Fibroblast of skin of abdomen (primary cell): Measurements from ENCODE around the gene P2RX2.

Experiments
- DNase-seq: peaks from one replicate; pipeline ENCODE4 v3.0.0-alpha.2; 2013

The P2RX2 gene

DNA sequence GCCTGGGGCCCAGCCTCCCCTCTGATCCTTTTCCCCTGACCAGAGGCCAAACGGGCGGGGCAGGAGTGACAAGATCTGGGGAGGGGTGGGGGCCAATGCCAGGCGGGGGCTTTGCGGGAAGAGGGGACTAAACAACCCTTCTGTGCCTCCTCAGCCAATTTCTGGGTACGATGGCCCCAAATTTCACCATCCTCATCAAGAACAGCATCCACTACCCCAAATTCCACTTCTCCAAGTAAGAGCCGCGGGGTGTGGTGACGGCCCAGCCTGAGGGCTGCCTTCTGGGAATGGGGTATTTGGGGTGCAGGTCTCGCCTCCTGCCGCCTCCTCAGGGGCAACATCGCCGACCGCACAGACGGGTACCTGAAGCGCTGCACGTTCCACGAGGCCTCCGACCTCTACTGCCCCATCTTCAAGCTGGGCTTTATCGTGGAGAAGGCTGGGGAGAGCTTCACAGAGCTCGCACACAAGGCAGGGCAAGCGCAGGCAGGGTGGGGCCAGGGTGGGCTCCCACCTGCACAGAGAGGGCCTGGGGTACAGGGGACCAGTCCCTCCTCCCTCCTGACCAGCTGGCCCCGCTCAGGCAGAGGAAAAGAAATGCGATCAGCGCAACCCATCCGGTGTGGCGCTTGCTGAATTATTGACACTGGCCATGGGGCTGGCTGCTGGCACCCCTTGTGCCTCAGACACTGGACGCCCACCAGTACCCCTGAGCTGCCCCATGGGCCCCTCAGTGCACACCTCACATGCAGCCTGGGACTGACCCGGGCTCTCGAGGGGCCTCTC lies 1.7 kb downstream of the P2RX2 start:
- no peak for DNase-seq

DNA sequence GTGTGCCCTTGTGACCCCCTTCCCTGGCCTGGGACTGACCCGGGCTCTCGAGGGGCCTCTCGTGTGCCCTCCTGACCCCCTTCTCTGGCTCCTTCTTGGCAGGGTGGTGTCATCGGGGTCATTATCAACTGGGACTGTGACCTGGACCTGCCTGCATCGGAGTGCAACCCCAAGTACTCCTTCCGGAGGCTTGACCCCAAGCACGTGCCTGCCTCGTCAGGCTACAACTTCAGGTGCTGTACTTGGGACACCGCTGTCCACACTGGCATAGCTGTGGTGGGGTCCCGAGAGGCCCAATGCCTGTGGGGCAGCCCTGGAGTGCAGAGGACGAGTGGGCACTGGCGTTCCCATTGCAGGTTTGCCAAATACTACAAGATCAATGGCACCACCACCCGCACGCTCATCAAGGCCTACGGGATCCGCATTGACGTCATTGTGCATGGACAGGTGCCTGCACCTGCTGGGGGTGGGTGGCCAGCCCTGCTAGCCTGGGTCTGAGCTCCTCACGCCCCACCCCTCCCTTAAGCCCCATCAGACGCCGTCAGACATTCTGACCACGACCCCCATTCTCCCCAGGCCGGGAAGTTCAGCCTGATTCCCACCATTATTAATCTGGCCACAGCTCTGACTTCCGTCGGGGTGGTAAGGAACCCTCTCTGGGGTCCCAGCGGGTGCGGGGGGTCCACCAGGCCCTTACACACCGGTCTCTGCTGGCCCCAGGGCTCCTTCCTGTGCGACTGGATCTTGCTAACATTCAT lies 2.5 kb downstream of the P2RX2 start:
- no peak for DNase-seq

DNA sequence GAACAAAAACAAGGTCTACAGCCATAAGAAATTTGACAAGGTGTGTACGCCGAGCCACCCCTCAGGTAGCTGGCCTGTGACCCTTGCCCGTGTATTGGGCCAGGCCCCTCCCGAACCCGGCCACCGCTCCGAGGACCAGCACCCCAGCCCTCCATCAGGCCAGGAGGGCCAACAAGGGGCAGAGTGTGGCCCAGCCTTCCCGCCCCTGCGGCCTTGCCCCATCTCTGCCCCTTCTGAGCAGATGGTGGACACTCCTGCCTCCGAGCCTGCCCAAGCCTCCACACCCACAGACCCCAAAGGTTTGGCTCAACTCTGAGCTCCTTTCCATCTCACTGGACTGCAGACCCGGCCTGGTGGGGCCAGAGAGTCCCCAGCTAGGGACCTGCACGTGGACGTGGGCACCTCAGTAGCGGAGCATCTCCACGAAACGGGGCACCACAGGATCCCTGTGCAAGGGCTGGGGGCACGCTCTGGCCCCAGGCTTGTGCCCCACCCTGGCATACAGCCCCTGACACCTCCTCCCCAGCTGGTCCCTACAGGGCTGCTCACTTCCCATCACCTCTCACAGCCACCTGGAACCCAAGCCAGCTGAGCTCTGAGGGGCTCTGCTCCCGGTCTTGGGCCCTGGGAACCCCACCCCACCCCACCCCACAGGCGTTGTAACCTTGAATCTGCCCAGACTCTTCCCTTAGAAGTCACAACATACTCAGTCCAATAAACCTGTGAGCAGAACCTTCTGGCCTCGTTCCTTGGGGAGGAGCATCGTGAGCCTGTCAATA lies 3.3 kb downstream of the P2RX2 start:
- DNase-seq: no peak

DNA sequence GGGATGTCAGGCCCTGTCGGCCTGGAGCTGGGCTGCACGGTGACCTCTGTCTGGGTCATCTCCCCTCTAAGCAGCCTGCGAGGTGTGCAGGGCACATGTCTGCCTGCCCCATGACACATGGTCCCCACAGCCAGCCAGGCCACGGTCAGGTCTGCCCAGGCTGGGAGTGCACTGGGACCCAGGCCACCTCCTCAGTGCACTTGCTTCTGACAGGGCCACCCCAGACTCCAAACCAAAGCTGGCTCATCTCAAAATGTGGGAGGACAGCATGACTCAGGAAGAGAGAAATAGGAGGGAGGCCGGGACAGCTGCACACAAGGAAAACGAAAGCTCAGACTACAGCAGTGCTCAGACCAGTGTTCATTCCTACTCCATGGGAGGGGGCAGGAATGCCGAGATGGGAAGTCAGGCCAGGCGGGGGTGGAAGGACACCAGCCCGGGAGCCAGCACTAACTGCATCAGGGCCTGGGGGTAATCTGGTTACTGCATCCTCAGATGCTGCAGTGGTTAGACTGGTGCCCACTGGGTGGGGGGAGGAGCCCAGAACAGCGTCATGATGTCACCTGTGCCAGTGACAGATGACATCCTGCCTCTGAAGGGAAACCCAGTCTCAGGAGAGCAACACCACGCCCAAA lies 4.0 kb downstream of the P2RX2 start:
- peak; percentile 72 for DNase-seq

DNA sequence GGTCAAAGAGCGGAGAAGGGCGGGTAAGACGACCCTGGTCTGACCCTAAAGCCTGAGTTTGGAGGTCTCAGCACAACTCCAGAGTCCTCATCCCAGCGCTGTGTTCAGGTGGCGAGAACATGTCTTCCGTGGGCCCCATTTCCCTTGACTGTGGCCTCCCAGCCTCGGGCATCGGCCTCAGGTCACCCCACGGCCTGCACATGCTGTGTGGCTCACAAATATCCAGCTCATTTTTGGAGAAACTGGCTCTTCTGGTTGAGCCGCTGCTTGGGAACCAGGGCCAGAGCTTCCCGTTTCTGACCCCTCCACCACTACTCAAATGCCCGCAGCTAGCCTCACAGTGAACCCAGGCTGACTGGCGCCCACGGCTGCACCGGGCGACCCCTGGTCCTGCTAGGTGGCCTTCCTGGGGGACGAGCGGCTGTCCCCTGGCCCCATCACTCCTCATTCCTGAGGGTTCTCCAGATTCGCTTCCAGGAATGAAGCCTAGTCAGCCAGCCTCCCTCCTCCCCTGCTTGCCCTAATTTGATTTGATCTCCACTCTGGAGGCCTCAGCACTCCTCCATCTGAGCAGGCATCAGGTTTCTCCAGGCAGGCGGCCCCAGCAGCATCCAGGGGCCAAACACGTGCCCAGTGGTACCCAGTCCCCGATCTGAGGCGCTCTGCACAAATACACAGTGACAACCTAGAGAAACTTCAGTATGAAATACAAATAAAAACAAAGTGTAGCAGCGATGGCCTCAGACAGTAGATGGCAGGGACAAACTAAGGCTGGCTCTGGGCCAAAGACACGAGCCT lies 4.7 kb downstream of the P2RX2 start:
- DNase-seq: no peak

DNA sequence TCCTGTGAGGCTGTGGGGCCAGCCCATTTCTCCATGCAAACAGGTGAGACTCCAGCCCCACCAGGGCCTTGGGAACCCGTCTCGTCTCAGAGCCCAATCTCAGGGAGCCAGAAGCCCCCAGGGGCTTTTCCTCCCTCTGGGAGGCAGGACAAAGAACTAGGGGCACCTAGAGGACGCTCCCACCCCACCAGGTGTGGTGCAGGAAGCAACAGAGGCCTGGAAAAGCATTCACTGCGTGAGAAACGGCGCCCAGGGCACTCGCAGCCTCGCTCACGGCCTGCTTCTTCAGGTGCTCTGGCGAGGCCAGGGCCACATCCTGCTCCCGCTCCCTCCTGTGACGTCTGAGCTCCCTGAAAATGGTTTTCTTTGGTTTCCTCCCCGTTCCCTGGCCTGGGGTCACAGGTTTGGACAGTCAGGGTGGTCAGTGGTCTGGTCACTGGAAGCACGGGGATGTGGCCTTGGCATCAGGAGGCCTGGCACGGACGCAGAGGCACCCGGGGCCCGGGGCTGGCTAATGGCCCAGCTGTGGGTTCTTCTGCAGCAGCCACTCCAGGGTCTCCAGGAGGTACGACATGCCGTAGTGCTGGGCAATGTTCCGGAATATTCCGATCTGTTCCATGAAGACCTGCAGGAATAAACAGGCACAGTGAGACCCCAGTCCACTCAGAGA lies 5.7 kb downstream of the P2RX2 start:
- DNase-seq: no peak

DNA sequence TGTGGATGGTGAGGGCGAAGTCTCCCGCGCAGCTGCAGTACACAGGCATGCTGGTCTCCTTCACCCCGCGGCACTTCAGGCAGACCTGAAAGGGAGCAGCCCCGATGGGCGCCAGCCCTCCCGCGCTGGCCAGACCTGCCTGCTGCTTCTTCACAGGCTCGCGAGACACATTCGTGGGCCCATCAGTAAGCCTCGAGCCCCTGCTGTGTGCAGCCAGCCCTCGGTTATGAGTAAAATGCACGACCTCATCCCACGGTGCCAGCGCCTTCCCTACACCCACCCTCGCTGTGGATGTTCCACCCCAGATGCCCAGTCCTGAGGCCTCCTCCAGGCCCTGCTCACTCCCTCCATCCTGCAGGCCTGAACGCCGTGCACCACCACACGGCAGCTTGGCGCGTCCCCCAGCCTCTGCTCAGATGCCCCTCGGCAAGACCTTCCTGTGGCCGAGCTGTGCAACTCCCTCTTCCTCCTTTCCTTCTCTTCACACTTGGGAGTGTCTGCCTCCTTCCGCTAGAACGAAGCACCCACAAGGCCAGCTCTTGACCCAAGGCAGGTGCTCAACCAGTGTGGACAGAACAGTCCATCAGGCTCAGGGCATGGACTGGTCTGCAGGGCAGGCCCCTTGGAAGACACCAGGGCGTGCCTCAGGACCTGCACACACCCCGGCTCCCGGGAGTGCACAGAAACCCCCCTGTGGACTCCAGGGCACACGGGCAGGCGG lies 6.5 kb downstream of the P2RX2 start:
- DNase-seq: no peak

DNA sequence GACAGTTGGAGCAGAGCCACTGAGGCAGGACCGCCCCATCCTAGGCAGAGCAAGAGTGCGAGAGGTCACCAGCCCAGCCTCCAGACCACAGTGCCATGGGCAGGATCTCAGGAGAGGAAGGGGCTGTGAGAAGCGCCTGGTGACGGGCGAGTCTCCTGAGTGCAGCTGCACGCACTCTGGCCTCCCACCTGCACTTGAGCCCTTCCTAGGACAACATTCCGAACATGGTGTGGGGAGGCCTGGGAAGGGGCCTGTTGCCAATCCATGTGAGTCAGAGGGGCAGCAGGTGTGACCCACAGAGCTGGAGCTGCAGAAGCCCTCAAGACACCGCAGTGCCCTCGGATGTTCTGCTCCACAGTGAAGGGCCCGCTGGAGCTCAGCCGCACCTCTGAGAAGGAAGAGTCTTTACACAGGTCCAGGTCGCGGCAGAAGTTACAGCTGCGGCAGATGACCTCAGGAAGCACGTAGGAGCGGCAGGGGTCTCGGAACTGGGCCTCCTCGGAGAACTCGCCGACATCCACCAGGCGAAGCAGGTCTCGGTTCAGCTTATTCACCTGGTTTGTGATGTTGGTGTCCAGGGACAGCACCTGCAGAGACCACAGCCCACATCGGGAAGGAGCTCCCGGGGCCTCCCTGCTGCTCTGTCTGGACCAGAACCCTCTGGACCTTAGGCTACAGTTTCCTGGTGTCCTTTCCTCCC lies 7.3 kb downstream of the P2RX2 start:
- no peak for DNase-seq

DNA sequence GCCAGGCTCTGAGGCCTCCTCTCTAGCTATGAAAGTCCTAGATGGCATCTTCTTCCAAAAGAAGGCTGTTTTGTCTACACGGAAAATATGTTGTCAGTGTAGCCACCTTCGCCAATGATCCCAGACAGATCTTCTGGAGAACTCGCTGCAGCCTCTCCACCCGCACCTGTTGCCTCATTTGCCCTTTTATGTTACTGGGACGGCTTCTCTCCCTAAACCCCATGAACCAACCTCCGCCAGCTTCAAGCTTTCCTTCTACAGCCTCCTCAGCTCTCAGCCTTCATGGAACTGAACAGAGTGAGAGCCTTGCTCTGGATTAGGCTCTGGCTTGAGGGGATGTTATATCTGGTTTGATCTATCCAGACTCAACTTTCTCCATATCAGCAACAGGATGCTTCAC lies 10.8 kb downstream of the P2RX2 start:
- DNase-seq: no peak

DNA sequence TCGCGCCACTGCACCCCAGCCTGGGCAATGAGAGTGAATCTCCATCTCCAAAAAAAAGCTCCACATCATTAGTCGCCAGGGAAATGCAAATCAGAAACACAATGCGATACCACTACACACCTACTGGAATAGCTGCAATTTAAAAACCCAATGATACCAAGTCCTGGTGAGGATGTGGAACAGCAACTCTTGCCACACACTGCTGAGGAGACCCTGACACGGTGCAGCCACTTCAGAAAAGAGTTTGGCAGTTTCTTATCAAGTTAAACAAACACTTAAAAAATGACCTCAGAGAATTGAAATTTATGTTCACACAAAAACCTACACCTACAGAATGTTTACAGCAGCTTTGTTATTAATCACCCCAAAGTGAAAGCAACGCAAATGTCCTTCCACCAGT lies 12.1 kb downstream of the P2RX2 start:
- DNase-seq: no peak

DNA sequence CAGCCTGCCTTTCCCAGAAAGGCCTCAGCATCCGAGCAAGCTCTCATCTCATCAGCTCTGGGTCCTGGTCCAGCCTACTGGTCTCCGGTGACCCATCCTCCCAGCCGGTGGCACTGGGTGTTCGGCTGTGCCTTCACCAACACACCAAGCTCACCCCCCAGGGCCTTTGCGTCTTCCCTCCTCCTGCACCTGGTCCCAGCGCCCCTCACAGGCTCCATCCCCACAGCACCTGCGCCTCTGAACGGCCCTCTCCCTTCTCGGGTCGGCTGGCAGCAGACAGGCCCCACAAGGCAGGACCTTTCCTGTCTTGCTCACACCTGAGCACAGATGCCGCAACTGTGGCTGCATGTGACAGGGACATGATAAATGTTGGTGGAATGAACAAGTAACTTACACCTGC lies 13.1 kb downstream of the P2RX2 start:
- DNase-seq: no peak

DNA sequence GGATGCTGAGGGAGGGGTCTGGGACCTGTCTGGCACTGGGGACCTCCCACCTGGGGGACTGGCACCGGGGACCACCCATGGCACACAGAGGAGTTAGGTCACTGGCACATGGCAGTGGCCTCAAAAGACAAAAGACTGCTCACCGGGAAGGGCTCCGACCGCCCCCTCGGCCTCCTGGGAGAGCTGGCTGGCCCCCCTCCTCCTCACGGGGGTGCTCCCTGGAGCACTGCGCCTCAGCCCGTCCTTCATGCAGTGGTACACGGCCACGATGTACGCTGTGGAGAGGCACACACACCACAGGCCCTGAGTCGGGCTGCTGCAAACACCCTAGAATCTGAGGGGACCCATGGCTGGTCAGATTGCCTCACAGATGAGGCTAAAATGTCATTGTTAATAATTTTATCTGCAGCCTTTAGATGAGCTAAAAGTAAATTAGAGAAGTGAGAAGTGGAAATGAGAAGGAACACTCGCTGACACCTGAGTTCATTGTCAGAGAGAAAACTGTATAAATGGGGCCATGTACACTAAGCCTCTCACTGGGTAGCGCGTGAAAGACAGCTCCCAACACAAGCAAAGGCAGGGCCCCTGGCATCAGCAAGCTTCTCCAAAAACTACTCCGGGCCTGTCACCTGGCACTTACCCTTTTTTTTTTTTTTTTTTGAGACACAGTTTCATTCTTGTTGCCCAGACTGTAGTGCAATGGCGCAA lies 14.1 kb downstream of the P2RX2 start:
- DNase-seq: no peak

DNA sequence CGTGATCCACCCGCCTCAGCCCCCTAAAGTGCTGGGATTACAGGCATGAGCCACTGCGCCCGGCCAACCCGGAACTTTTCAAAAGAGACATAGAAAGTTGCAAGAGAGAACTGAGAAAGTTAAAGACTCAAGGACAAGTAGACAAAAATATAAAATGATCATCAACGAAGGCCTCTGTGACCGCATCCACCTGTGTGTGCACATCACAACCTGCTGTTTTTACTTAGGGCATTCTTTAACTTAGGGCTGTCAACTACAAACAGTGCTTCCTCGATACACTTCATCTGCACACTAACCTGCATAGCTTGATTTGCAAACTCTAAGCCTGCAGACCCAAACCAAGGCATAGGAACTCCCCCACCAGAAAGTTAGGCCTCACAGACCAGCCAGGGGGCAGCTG lies 14.8 kb downstream of the P2RX2 start:
- DNase-seq: no peak

DNA sequence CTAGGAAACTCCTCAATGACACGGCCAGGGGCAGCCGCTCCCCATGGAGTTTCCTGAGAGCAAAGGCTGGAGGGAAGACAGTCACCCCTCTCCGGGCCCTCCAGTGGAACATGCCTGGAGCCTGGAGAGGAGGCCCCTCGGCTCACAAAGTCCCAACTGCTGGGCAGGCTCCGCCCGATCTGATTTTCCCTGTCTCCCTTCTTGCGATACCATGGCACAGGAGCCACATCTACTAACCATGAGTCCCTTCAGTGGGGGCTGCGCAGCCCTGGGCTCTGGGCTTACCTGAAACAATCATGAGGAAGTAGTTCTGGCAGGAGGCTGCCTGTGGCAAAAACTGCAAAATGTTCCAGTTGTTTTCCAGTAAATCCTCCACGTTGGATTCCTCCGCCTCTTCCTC lies 15.3 kb downstream of the P2RX2 start:
- DNase-seq: no peak

DNA sequence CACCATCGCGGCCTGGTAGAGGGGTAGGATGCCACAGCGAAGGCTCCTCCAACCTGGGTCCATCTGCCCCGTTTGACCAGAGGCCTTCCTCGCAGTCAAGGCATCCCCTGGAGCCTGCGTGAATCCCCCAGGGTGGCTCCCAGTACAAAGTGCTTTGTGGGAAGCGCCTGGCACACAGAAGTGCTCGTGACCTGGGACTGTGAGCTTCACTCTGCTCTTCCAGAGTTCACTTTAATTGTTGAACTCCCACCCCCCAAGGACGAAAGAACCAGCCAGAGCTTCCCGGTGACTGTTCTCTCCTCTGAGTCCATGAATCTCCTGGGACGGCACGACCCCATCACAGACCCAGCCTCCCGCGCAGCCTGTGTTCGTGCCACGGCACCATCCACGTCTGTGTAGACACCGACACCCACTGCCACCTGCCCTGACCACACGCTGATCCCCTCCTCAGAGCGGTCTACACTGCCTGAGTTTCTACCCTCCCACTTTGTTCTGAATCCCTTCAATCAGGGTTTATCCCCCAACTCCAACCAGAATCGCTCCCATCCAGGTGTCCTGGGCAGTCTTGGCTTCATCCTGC lies 15.9 kb downstream of the P2RX2 start:
- DNase-seq: no peak

DNA sequence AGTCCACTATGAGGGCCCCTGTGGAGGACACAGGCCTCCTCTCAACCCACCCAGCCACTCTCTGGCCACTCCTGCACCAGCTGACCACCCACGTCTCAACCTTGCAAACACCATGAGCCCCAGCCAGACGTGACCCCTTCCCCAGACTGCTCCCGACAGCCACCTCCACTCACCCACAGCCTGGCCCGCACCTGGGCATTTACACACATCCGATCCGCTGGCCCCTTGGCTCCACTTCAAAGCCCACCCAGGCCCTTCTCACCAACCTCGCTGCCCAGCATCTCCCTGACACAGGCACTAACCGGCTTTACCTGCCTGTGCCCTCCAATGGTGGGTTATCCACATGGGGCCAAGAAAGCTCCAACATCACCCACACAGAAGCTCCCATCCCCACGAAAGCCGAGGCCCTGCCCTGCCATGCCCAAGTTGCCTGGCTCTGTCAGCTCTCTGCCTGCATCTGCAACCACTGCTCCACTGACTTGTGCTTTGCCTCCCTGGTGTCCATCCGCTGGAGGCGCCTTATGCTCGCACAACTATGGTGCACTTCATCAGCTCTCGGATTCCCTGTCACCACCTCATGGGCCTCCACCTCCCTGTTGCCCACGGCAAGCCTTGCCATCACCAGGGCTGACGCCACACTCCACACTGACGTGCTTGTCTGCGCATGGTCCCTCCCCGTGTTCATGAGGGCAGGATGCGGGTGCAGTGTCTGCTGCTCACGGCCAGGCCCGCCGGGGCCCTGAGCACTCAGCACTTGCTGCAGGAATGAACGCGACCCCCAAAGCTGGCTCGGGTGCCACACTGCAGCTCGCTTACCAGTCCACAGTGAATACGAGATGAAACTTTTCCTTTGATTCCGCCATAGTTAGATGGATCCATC lies 16.7 kb downstream of the P2RX2 start:
- DNase-seq: no peak

DNA sequence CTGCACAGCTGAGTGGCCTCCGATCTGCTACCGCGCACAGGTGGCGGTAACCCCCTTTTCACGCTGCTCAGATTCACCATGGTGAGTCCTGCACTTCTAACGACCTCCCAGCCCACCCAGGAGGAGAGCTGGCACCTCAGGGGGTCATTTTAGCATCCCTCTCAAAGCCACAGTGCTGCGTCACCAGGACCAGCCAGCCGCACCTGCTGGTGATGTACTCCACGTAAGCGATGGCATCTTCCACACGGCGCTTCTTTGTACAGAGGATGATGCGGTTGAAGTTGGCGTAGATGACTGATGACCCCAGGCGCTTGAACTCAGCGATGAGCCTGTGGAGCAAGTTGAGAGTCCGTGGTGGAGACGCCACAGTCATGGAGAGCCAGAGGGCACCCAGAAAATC lies 19.2 kb downstream of the P2RX2 start:
- DNase-seq: no peak
